Sciatic nerve (tissue), 2 donors: ENCODE results near the gene TIPIN. TPM values are rescaled to one million over a fixed set of nuclear protein-coding genes. Genes with fewer than 3 reads are reported as not detected.

Experiments used
- ATAC-seq: fragments of 200-7000 bp; cut with Tn5 transposase; one replicate; pipeline ENCODE4 v1.9.1; 2020; ENCODE audit warnings: mild to moderate bottlenecking, moderate library complexity
- DNase-seq: peaks from one replicate; pipeline ENCODE4 v3.0.0-alpha.2; 2020; ENCODE audit warnings: low spot score
- intact Hi-C: fragments of 100-400 bp; cut with DNase I; formaldehyde crosslinking; loops from one replicate; pipeline ENCODE4 v1.14.2; 2022
- total RNA-seq: library from RNA; stranded (reverse); fragmentation: NEBNext Ultra II Directional; extraction: Animal tissue kit (Norgen Biotek cat#: 25700); gene quantifications from one replicate; pipeline ENCODE4 v1.2.1, GENCODE V29; 2021
- donor health status: DM: no; HTN: no; CAD: no.
- donor health status: DM: no; HTN: no; CAD: no.

Gene TIPIN
- total RNA-seq, 1 donor from 2014 or later, result 10.0 TPM

GRCh38 chr15:66287461-66288057, 68.9 kb downstream of the TIPIN start:
- no peak for DNase-seq
- no peak for ATAC-seq
- intact Hi-C loops, result no loop called here

Other genes with a start within 250 kb of the TIPIN start
- gene MEGF11, start 102.9 kb downstream of the TIPIN start, total RNA-seq, result 6.8 TPM
- 43.4 TPM for gene DIS3L, start 63.1 kb downstream of the TIPIN start, total RNA-seq
- 37.2 TPM for gene MAP2K1, start 30.2 kb upstream of the TIPIN start, total RNA-seq
- gene SNAPC5, start 141.1 kb upstream of the TIPIN start, total RNA-seq, result 20.2 TPM
- 1,631 TPM for gene RPL4, start 148.2 kb upstream of the TIPIN start, total RNA-seq
- 3.9 TPM for gene ZWILCH, start 148.6 kb upstream of the TIPIN start, total RNA-seq
- gene LCTL, start 209.3 kb upstream of the TIPIN start, total RNA-seq, result 19.6 TPM